ENCODE results near the gene MDFIC2. TPM values are rescaled to one million over a fixed set of nuclear protein-coding genes. Genes with fewer than 3 reads are reported as not detected.
"Not testable (repeated sequence)": the region's sequence is repeated elsewhere in the genome, so short reads cannot be mapped to it uniquely, and the experiment has no call there.

MDFIC2 gene
- total RNA-seq, result not detected

DNA sequence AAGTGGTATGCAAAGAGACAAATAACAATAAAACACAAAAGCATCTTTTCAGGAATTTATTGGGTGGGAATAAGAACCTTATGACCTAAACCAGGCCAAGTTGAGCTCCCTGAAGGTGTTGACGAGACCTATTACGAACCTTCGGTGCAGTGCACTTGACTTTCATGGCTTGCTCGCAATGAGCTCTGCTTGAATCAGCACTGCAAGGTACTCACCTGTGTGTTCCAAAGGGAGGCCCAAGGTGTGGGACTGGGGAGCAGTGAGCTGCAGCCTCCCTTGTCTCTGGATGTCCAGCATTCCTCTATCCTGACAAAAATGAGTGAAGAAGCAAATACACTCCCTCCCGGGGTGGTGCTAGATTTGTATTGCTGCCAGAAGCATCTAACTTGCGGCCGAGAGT lies at the start of gene MDFIC2:
TSS of gene MDFIC2 (minus strand) at position 303 of the 400 bp plus-strand sequence. CDS start 665 bp downstream, outside the sequence.
- ATAC-seq, result no peak

DNA sequence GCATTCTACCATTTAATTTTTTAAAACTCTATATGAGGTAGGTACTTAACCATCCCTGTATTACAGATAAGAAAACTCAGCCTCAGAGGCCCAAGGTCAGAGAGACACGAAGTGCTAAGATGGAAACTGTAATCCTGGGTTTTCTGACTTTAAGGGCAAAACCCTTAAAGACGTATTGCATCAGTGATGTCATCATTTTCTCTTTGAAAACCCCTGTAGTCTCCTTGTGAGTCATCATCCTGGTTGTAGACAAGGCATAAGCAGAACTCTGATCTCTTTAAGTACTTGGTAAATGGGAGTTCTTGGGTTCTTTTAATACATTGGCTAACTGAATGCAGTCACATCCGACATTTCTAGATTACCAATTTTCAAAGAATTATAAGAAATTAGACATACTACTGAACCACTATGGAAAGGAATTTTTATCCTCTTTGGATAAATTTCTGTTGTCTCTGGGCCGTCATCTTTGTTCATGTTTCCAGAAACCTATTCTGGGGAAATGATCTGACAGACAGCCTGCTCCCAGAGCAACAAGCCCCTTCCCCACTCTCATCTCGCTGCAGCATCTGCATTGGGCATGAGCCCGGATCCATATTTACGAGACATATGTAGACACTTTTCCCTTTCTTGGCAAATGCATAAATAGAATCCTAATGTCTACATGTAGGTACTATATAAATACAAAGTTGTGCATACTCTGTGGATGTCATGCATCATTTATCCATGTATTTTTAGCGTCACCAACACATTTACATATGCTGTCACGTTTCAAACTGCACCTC lies 48.7 kb upstream of the MDFIC2 start:
- no peak for DNase-seq (ENCODE audit: low spot score)
- no peak for ATAC-seq

More for the DNA sequence above, at the start of gene MDFIC2:
- no peak for DNase-seq (ENCODE audit: low spot score)

DNA sequence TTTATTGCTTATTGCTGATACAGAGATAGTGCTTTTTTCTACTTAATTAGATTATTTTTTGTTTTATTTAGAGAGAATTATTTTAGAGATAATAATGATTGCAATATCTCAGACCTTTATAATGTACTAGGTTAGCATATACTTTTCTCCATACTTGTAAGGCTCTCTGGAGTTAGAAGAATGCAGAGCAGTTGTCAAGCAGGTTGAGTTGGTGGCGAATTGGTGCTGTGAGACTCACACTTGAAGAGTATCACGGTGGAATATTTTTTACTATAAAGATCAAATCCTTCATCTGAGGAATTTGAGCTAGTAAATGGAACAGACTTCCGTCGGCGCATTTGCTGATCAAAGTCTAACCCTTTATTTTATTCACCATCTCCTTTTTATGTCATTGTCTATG lies 47.3 kb upstream of the MDFIC2 start:
- ATAC-seq, result no peak
- no peak for DNase-seq (ENCODE audit: low spot score)

DNA sequence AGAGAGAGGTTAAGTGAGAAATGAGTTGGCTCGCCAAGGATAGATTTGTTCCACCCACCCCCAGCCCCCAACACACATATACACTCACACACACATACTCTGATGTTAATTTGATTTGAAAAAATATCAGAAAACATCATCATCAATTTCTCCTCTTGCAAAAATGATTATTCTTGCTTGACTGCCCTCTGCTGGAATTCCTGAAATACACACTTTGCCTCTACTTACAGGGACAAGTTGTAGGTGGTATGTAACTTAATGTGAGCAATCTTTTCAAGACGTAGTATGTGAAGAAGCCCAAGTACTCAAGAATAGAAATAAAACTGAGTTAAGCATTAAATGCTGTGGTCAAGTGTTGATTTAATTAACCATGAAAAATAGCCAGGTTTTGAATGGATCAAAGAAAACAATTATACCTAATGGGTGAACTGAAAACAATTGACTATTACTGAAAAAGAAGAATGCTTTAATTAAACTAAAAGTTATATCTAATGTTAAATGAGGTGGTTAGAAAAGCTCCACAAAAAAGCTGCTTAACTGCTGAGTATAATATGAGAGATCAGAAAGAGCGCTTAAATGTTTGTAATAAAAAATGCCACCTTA lies 46.6 kb upstream of the MDFIC2 start:
- no peak for DNase-seq (ENCODE audit: low spot score)
- peak; percentile 69 for ATAC-seq

DNA sequence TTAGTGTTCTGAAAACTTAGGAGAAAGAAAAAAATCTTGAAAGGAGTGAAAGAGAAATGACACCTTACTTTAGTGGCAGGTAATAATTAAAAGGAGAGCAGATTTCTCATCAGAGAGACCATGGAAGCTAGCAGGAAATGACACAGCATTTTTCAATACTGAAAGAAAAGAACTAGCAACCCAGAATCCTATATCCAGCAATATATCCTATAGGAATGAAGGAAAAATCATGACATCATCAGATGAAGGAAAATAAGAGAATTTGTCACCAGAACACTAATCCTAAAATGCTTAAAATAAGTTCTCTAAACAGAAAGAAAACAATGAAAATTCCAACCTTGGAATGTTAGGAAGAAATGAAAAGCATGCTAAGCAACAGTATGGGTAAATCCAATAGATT lies 39.8 kb upstream of the MDFIC2 start:
- no peak for DNase-seq (ENCODE audit: low spot score)
- ATAC-seq, result no peak

DNA sequence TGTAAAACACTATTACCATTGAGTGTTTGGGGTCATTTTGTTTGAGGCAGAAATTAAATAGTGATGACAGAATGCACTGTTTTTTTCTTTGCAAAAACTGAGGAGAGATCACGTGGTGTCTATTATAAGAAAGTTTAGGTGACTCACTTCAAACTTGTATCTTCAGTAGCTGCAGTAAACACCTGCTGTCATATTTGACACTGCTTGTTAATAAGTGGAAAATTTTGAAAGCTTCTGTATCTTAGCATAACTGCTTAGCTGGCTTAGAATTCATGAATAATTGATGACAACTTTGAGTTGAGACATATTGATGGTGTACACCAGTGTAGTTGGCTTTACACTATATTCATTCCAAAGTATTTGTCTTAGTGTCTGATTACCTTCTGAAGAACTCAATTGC lies 29.7 kb upstream of the MDFIC2 start:
- ATAC-seq, result no peak
- no peak for DNase-seq (ENCODE audit: low spot score)

DNA sequence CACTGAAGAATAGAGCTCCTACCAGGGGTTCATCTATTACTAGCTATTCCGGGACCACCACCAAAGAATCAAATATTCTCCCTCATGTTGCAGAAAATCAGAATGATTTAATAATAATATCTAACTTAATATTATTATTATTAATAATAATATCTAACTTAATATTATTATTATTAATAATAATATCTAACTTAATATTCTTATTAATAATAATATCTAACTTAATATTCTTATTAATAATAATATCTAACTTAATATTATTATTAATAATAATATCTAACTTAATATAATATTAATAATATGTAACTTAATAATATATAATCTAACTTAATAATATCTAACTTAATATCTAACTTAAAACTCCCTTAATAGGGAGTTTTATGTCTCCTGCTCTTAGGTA lies 24.4 kb upstream of the MDFIC2 start:
- ATAC-seq; DNase-seq (ENCODE audit: low spot score): not testable (repeated sequence)

DNA sequence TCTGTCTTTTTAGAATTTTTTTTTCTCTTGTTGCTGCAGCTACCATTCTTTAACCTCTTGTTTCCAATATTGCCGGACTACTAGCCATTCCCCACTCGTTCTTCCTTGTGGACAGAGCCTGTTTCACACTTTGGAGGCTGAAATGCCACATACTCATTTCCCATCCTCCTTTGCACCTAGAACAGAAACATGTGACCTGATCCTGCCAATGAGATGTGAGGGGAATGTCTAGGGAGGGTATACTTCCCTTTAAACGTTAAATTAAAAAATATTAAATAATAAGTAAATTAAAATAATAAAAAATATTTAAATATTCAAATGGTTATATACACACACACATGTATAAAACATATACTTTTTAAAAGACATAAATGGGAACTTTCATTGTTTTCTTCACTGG lies 20.6 kb upstream of the MDFIC2 start:
- no peak for ATAC-seq
- no peak for DNase-seq (ENCODE audit: low spot score)

DNA sequence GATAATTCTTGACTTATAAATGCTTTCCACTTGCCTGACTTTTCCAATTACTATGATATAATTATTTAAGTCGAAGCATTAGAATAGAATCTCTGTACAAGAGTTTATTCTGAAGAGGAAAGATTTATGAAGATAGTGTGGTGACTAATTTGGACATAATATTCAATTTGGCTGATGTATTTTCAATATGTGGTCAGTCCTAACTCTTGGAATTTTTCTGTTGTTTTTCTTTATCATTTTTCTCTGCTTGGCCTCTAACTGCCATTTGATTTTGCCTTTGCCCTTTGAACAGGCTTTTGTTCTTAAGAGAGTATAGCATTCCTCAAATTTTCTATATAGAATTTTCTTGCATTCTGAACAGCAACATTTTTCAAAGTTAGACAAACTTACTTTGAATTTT lies 2.6 kb upstream of the MDFIC2 start:
- DNase-seq (ENCODE audit: low spot score) (no peak), ATAC-seq (no peak)

DNA sequence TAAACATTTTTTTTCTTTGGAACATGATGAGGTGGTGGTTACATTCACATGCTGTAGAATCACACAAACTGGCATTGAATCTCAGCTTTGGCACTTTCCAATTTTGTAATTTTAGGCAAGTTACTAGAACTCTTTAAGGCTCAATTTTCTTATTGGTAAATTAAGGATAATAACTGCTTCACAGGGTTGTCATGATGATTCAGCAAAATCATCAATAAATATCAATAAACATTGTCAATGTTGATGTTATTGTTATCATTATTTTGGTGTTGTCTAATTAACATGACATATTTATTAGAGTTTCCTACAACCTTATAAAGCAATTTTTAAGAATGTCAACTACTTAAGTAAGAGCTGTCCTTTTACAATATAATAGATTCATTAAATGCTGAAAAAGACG lies 1.6 kb downstream of the MDFIC2 start:
- ATAC-seq, result no peak
- no peak for DNase-seq (ENCODE audit: low spot score)

DNA sequence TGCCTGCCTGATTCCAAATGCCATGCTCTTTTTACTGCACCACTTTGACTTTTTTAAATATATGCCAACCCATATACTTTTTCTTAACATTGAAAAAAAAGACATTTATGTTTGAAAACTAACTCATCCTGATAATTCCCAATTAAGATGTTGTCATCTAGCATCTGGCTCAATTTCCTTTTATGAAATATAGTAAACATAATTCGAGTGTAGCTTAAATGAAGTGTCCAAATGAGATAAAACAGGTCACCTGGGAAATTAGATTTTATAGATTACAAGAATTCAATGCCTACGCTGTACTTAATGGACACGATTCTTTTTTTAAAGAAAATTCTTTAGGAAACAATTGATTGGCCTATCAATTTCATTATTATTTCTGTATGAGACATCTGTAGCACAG lies 2.8 kb downstream of the MDFIC2 start:
- ATAC-seq (no peak), DNase-seq (ENCODE audit: low spot score) (no peak)

DNA sequence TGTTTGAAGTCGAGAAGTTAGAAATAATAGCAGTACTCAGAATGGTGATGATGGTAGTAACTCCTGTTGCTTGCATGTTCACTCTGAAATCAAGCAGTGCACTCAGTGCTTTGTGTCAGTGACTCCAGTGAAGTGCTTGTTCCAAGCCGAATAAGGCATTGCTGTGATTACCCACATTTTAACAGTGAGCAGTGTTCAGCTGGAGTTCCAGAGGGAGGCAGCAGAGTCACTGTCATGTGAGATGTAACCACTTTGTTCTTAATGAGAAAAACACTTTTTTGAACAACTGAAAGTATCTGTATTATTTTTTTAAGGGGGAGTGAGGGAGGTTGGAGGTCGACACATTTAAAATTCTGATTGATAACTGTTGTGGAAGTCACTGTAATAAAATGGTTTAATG lies 3.7 kb downstream of the MDFIC2 start:
- ATAC-seq, result peak; percentile 33
- DNase-seq (ENCODE audit: low spot score), result no peak

DNA sequence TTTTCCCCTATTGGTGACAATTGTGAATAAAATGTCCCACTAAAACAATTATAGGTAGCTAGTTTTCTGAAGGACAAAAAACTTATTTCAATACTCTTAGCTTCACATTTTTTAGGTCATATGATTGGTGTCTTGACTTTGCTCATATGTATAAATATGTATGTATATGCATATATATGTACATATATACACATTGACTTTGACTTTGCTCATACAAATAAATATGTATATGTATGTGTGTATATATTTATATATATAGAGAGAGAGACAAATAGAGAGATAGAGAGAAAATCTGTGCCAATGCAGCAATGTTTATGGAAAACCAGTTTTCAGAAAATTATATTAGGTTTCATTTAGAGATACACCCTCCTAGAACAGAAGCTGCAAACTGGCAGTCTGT lies 5.7 kb downstream of the MDFIC2 start:
- DNase-seq (ENCODE audit: low spot score) (no peak), ATAC-seq (no peak)

DNA sequence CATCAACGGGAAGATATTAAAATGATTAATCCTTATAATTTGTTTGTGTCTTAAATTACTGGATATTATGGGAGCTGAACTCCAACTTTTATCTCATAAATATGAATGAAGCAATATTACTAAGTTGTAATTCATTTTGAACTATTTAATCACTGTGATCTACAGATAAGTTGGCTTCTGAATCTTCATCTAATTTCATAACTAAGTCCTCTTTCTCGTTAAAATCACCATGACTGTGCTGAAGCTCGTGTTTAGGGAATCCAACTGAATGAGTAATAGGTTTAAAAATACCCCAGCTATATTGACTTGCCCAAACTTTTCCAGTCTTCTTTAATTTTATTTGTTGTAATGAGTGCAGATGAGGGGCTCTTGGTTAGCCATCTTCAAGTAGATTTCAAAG lies 14.1 kb downstream of the MDFIC2 start:
- ATAC-seq (no peak), DNase-seq (ENCODE audit: low spot score) (no peak)

DNA sequence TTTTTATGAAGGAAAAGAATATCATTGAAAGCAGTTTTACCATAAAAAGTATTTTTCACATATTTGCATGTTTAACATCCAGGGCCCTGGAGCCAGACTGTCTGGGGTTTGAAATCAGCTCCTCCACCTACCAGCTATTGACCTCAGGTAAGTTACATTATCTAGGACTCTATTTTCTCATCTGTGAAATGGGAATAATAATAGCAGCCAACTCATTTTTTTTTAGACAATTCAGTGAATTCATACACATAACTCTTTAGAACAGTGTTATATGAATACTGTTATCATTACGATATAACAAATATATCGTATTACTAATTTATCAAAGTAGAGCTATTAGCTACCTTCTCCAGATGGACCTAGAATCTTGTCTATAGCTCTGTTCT lies 21.3 kb downstream of the MDFIC2 start:
- DNase-seq (ENCODE audit: low spot score), result no peak
- no peak for ATAC-seq

DNA sequence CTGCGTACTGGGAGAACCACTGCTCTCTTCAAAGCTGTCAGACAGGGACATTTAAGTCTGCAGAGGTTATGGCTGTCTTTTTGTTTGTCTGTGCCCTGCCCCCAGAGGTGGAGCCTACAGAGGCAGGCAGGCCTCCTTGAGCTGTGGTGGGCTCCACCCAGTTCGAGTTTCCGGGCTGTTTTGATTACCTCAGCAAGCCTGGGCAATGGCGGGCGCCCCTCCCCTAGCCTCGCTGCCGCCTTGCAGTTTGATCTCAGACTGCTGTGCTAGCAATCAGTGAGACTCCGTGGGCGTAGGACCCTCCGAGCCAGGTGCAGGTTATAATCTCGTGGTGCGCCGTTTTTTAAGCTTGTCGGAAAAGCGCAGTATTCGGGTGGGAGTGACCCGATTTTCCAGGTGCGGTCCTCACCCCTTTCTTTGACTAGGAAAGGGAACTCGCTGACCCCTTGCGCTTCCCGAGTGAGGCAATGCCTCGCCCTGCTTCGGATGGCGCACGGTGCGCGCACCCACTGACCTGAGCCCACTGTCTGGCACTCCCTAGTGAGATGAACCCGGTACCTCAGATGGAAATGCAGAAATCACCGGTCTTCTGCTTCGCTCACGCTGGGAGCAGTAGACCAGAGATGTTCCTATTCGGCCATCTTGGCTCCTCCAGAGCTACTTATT lies 21.9 kb downstream of the MDFIC2 start:
- DNase-seq (ENCODE audit: low spot score); ATAC-seq: not testable (repeated sequence)

DNA sequence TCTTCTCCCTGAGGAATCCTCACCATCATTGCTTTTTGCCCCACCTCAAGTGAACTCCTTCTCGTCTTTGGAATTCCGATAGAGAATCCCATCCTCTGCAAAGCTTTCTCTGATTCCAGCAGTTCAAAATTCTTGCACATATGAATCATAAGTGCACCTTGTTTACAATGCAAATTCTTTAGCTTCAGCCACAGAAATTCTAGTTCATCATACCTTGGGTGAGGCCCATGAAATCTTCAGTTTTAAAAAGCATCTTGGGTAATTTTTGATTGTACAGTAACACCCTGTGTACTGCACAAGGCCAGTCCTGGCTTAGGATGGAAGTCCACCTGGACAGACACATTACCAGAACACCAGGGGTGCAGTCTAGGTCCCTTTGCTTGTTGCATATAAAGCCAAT lies 30.8 kb downstream of the MDFIC2 start:
- ATAC-seq, result no peak

DNA sequence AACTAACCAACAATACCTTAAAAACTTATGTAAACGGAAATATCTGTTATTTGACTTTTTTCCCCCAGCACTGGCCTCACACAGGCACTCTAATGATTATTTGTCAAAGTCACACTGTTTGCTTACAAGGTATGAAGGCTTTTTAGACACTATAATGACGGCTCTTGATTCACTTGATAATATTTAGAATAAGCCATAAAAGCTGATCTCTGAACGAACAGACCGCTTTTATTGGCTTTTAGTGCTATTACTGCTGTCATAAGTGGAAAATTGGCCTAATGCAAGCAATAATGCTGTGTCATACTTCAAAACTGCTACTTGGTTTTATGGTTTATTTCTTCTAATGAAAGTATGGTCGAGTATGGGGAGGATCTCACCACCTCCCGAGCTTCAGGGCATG lies 35.1 kb downstream of the MDFIC2 start:
- ATAC-seq (no peak), DNase-seq (ENCODE audit: low spot score) (no peak)

More for the DNA sequence above, 30.8 kb downstream of the MDFIC2 start:
- DNase-seq (ENCODE audit: low spot score), result no peak

DNA sequence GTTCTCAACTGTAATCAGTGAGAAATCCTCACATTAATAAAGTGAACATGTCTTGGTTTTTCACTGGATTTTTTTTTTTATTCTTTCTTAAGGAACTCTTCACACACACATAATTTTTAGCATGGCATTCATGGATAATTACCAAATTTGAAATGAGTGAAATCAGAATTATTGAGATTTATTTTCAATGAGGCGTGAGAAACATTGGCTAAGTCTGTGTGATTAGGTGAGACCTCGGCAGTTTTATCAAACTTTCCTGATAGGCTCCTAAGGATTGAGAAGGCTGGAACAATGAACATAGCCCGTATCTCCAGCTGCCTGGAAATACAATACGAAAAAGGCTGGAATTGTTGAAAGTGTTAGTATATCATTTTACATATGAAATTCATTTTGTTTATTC lies 35.5 kb downstream of the MDFIC2 start:
- ATAC-seq (no peak), DNase-seq (ENCODE audit: low spot score) (no peak)

DNA sequence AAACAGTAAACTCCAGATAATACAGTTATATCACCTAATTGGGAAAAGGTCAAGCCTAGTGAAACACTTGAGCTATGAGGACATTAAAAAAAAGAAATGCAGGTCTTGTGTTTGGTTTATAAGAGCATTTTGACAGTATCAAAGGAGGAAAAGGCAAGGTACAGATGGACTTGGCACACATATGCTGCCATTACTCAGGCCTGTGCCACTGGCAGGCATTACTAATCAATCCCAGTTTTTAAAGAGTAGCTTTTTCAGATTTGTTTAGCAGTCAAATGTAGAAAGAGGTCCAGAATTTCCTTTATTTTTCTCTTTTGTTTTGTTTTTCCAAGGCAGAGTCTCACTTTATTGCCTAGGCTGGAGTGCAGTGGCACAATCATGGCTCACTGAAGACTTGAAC lies 38.9 kb downstream of the MDFIC2 start:
- DNase-seq (ENCODE audit: low spot score) (no peak), ATAC-seq (no peak)

DNA sequence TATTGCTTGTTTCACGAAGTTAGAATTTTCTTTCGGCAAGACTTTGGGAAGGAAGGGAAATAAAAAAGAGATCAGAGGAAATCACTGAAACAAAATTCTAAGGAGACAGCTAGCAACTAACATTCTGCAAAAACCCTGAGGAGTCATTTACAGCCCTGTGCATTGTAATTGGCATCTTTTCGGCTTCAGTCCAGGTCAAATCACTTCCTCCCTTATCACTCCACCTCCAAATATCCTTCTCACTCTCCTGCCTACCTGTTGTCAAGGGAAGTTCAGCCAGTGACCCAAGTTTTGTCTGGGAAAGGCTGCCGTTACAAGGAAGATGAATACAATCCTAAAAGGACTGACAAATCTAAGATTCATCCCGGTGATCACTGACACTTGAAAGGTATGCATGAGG lies 39.6 kb downstream of the MDFIC2 start:
- no peak for ATAC-seq
- no peak for DNase-seq (ENCODE audit: low spot score)

DNA sequence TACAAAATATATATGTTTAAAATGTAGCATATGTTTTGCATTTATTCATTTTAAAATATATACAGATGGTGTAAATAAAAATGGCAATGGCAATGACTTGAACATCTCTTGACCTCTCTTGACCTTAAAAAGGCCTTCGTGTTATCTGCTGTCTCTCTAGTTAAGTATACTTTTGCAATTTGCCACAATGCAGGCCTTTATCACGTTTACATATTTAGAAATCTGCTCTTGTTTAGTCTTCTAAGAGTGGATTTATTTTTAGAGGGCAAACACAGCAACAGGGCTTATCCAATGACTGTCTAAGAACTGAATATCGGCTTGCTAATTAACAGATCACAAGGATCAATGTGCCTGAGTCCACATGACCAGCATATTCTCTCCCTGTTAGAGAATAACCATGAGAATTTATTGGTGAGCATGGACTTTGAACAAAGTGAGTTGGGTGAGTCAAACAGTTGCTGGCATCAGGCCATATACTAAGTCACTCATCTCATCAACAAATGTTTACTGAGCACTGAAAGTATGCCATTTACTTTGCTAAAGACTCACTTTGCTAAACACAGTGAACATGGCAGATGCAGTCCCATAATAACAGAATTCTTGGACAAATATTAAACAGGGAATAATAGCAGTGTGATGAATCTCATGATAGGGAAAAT lies 48.2 kb downstream of the MDFIC2 start:
- DNase-seq (ENCODE audit: low spot score) (peak; percentile 46), ATAC-seq (peak; percentile 91)

Measured in left lobe of liver (tissue), 2 donors.